ENCODE data around the gene SLF1. TPM values are rescaled to one million over a fixed set of nuclear protein-coding genes. Genes with fewer than 3 reads are reported as not detected.

Gene SLF1
- polyA plus RNA-seq, 1 of the 3 experiments (the other 2 are of a cell fraction): 5.5 TPM

- Histone ChIP-seq H3K9me3 (no peaks in the 10 kb centered on the region), H3K4me2 (no peak overlapping the region), H3K9ac (no peak overlapping the region), H3K36me3 (replicated peaks in 1 of 2; ENCODE audit: control insufficient read depth in 1 of 2, insufficient read depth in 2 of 2, low read length in 1 of 2) (no peaks in the 10 kb centered on the region), H3K27ac (ENCODE audit: low read depth in 2 of 2, low read length in 1 of 2) (no peak overlapping the region), H3F3A (replicated peaks; ENCODE audit: insufficient read depth) (no peaks in the 10 kb centered on the region), H3K27me3 (ENCODE audit: insufficient read depth) (no peaks in the 10 kb centered on the region), H3K9me2 (no peaks in the 10 kb centered on the region), H3K79me2 (ENCODE audit: insufficient read depth) (no peaks in the 10 kb centered on the region), H3K4me1 (ENCODE audit: control insufficient read depth in 1 of 2, insufficient read depth in 2 of 2, low read depth in 1 of 2, low read length in 1 of 2) (no peaks in the 10 kb centered on the region), H4K20me1 (ENCODE audit: insufficient read depth) (no peaks in the 10 kb centered on the region), H3K4me3 (ENCODE audit: low read depth in 2 of 2, low read length in 1 of 2) (no peak overlapping the region), H2AFZ (ENCODE audit: low read depth) (no peak overlapping the region)
- POLR2A ChIA-PET: no interaction called here
- DNase-seq: no peak
- CTCF ChIA-PET: interaction anchor here (1.1 kb wide), 1 partner anchor 21 kb away, joined by 3 read pairs; no protein-coding TSS in a partner anchor
- WGBS (ENCODE audit: low lambda C conversion rate): 83% methylated on average over 7 of the region's 7 CpGs
- TF ChIP-seq IRF3 (IDR thresholded peaks at IDR 0.05; ENCODE audit: low read depth, low read length) (no peak), FOXJ3 (CRISPR knock-in tag; IDR thresholded peaks at IDR 0.05) (no peak), RCOR1 (IDR thresholded peaks at IDR 0.05; ENCODE audit: low read length) (no peak), EP300 (IDR thresholded peaks at IDR 0.05; ENCODE audit: borderline replicate concordance in 1 of 2, low read depth in 1 of 2, low read length in 1 of 2) (no peak), RAD21 (IDR thresholded peaks at IDR 0.05; ENCODE audit: low read length) (no peak), EZH2phosphoT487 (IDR thresholded peaks at IDR 0.05; ENCODE audit: borderline replicate concordance, low read depth) (no peak), NRF1 (IDR thresholded peaks at IDR 0.05; ENCODE audit: low read depth, low read length) (no peak), USF1 (IDR thresholded peaks at IDR 0.05; ENCODE audit: borderline replicate concordance, low read depth) (no peak), CHD2 (IDR thresholded peaks at IDR 0.05; ENCODE audit: low read length, partially characterized antibody) (no peak), MEF2A (IDR thresholded peaks at IDR 0.05; ENCODE audit: borderline replicate concordance, low read depth) (no peak), RFX5 (IDR thresholded peaks at IDR 0.05; ENCODE audit: low read length) (no peak), ELF1 (IDR thresholded peaks at IDR 0.05) (no peak), YY1 (IDR thresholded peaks at IDR 0.05; ENCODE audit: low read depth) (no peak)
- TF ChIP-seq, protein P1, sequence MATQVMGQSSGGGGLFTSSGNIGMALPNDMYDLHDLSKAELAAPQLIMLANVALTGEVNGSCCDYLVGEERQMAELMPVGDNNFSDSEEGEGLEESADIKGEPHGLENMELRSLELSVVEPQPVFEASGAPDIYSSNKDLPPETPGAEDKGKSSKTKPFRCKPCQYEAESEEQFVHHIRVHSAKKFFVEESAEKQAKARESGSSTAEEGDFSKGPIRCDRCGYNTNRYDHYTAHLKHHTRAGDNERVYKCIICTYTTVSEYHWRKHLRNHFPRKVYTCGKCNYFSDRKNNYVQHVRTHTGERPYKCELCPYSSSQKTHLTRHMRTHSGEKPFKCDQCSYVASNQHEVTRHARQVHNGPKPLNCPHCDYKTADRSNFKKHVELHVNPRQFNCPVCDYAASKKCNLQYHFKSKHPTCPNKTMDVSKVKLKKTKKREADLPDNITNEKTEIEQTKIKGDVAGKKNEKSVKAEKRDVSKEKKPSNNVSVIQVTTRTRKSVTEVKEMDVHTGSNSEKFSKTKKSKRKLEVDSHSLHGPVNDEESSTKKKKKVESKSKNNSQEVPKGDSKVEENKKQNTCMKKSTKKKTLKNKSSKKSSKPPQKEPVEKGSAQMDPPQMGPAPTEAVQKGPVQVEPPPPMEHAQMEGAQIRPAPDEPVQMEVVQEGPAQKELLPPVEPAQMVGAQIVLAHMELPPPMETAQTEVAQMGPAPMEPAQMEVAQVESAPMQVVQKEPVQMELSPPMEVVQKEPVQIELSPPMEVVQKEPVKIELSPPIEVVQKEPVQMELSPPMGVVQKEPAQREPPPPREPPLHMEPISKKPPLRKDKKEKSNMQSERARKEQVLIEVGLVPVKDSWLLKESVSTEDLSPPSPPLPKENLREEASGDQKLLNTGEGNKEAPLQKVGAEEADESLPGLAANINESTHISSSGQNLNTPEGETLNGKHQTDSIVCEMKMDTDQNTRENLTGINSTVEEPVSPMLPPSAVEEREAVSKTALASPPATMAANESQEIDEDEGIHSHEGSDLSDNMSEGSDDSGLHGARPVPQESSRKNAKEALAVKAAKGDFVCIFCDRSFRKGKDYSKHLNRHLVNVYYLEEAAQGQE (IDR thresholded peaks at IDR 0.05; ENCODE audit: low read depth, low read length): no peak
- TF ChIP-seq, protein P2, sequence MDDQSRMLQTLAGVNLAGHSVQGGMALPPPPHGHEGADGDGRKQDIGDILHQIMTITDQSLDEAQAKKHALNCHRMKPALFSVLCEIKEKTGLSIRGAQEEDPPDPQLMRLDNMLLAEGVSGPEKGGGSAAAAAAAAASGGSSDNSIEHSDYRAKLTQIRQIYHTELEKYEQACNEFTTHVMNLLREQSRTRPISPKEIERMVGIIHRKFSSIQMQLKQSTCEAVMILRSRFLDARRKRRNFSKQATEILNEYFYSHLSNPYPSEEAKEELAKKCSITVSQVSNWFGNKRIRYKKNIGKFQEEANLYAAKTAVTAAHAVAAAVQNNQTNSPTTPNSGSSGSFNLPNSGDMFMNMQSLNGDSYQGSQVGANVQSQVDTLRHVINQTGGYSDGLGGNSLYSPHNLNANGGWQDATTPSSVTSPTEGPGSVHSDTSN (IDR thresholded peaks at IDR 0.05): no peak
- TF ChIP-seq, protein P3, sequence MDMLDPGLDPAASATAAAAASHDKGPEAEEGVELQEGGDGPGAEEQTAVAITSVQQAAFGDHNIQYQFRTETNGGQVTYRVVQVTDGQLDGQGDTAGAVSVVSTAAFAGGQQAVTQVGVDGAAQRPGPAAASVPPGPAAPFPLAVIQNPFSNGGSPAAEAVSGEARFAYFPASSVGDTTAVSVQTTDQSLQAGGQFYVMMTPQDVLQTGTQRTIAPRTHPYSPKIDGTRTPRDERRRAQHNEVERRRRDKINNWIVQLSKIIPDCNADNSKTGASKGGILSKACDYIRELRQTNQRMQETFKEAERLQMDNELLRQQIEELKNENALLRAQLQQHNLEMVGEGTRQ (IDR thresholded peaks at IDR 0.05; ENCODE audit: borderline replicate concordance, low read depth, low read length): no peak
Observed at GRCh38 chr5:94595281-94595840, 23.1 kb upstream of the SLF1 start.

All from SK-N-SH (cell line).